Mucosa of rectum (tissue), 2 donors: Measurements from ENCODE around the gene ELK3.
A peak's percentile ranks its signal among the peaks of the same experiment; 100 is the strongest.

ENCODE experiments used
- H3K27ac ChIP-seq, 2 donors: one replicate each; pipeline ENCODE4 v1.7.0; 2013; ENCODE audit warnings: inconsistent platforms in 2 of 2, low read depth in 2 of 2, low read length in 2 of 2
- H3K27me3 ChIP-seq, 2 donors: one replicate each; pipeline ENCODE4 v1.7.0; 2013; ENCODE audit warnings: low read length in 2 of 2; ENCODE audit not compliant: control insufficient read depth in 2 of 2, insufficient read depth in 2 of 2
- H3K36me3 ChIP-seq, 2 donors: one replicate each; pipeline ENCODE4 v1.7.0; 2013; ENCODE audit warnings: low read length in 2 of 2; ENCODE audit not compliant: control insufficient read depth in 2 of 2, insufficient read depth in 2 of 2
- H3K4me1 ChIP-seq, 2 donors: one replicate each; pipeline ENCODE4 v1.7.0; 2013; ENCODE audit warnings: low read length in 2 of 2, mild to moderate bottlenecking in 1 of 2; ENCODE audit not compliant: control insufficient read depth in 2 of 2, insufficient read depth in 2 of 2
- H3K4me3 ChIP-seq, 2 donors: one replicate each; pipeline ENCODE4 v1.7.0; 2013; ENCODE audit warnings: low read length in 2 of 2
- H3K9ac ChIP-seq, 2 donors: one replicate each; pipeline ENCODE4 v1.7.0; 2013; ENCODE audit warnings: low read length in 2 of 2, low read depth in 1 of 2, mild to moderate bottlenecking in 1 of 2
- H3K9me3 ChIP-seq, 2 donors: one replicate each; pipeline ENCODE4 v1.7.0; 2013; ENCODE audit warnings: low read length in 2 of 2; ENCODE audit not compliant: control insufficient read depth in 2 of 2
- donor health status: healthy.
- donor health status: Normal muscosa, but diverticular disease.

ELK3 gene

GRCh38 chr12:96250119-96250685, 56.0 kb downstream of the ELK3 start:
- Histone ChIP-seq H3K4me1 (peaks cover 0 to 6% of the 10 kb centered on the region in 2 donors), H3K9me3 (no peaks in the 10 kb centered on the region), H3K4me3 (no peak overlapping the region), H3K9ac (no peak overlapping the region), H3K36me3 (peaks cover 24 to 26% of the 10 kb centered on the region in 2 donors), H3K27me3 (no peaks in the 10 kb centered on the region), H3K27ac (no peak overlapping the region)

GRCh38 chr12:96255077-96255476, 60.9 kb downstream of the ELK3 start:
- no peak overlapping the region for H3K9ac ChIP-seq
- H3K4me1 ChIP-seq = peaks cover 0 to 6% of the 10 kb centered on the region in 2 donors
- no peak overlapping the region for H3K4me3 ChIP-seq
- H3K9me3 ChIP-seq = no peaks in the 10 kb centered on the region
- H3K27ac ChIP-seq = peak overlapping the region; percentile 39 to 52
- H3K36me3 ChIP-seq = peaks cover 8 to 14% of the 10 kb centered on the region in 2 donors
- H3K27me3 ChIP-seq = no peaks in the 10 kb centered on the region

DNA sequence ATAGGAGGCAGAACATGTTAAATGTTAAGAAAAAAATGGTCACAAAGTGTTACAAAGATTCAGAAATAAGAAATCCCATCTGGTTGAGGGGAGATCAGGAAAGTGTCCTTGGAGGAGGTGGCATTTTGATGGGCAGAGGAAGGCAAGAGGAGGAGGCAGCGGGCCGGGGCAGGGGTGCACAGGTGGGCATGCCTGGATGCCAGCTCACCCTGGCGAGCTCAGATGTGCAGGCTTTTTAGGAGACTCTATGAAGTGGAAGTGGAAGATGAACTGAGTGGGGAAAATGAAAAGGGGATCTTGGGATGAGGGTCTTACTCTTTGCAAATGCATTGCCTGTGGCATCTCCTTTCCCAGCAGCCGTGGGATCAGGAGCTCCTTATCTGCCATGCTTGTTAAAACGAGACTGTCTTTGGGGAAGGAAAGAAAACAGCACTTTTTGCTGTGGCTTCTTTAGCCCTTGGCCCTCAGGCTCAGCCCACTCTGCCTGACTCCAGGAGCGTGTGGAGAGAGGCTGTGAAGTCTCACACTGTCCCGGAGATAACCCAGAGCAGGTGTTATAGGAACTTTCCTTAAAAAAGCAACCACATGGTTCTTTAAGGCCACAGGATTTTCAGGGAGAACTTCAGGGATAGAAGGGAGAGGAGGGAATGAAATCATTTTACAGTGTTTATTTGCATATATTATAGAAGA, 62.6 kb downstream of the ELK3 start:
- H3K4me1 ChIP-seq = peaks cover 0 to 6% of the 10 kb centered on the region in 2 donors
- H3K9me3 ChIP-seq = no peaks in the 10 kb centered on the region
- H3K27ac ChIP-seq = no peak overlapping the region
- no peak overlapping the region for H3K4me3 ChIP-seq
- H3K27me3 ChIP-seq = no peaks in the 10 kb centered on the region
- H3K36me3 ChIP-seq = peaks cover 7 to 9% of the 10 kb centered on the region in 2 donors
- H3K9ac ChIP-seq = no peak overlapping the region

GRCh38 chr12:96257550-96258103, 63.5 kb downstream of the ELK3 start:
- Histone ChIP-seq H3K36me3 (peaks cover 5 to 11% of the 10 kb centered on the region in 2 donors), H3K27ac (peak overlapping the region in 1 of 2 donors; percentile 5), H3K9ac (no peak overlapping the region)

DNA sequence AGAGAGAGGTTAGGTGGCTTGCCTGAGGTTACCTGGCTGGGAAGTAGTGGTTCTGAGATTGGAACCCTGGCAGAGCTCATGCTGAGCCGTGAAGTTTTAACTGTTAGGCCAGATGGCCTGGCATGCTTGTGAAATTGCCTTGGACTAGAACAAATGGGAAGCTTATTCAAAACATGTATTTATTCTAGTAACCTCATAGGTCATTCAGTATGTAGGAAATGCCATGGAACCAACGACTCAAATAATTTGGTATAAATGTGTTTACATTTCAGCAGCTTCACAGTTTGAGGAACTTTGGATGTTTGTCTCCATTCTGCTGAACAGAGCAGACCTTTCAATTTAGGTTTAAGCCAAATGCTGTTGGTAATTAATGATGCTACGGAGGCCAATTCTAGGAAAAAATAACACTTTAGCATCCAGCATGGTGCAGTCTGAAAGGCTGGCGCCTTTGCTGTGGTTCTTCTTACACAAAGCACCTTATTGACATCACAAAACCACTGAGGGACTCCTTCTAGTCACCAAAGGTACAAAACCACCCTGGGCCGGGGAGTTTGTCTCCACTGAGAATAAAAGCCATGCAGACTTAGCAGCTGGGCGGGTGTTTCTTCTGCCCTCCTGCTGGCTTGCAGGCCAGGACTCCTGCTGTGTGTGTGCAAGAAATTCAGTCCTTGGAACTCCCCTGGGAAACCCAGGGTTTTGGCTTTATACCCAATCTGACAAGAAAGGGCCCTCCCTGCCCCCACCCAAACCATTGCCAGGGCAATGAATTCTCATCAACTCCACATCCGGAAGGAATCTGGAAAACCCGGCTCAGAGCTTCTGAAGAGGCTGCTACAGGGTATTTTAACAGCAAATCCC, 64.2 kb downstream of the ELK3 start:
- no peaks in the 10 kb centered on the region for H3K9me3 ChIP-seq
- H3K27me3 ChIP-seq = no peaks in the 10 kb centered on the region
- H3K4me1 ChIP-seq = peaks cover 0 to 6% of the 10 kb centered on the region in 2 donors
- no peak overlapping the region for H3K9ac ChIP-seq
- H3K27ac ChIP-seq = peak overlapping the region; percentile 5 to 9
- no peak overlapping the region for H3K4me3 ChIP-seq
- H3K36me3 ChIP-seq = peaks cover 5 to 11% of the 10 kb centered on the region in 2 donors

More at GRCh38 chr12:96257550-96258103, 63.5 kb downstream of the ELK3 start:
- Histone ChIP-seq H3K4me3 (no peak overlapping the region), H3K4me1 (peaks cover 0 to 6% of the 10 kb centered on the region in 2 donors), H3K27me3 (no peaks in the 10 kb centered on the region), H3K9me3 (no peaks in the 10 kb centered on the region)

GRCh38 chr12:96260231-96260630, 66.1 kb downstream of the ELK3 start:
- Histone ChIP-seq H3K27ac (no peak overlapping the region), H3K4me1 (no peaks in the 10 kb centered on the region), H3K27me3 (no peaks in the 10 kb centered on the region), H3K36me3 (peaks cover 5 to 14% of the 10 kb centered on the region in 2 donors), H3K9me3 (no peaks in the 10 kb centered on the region), H3K4me3 (no peak overlapping the region), H3K9ac (no peak overlapping the region)

DNA sequence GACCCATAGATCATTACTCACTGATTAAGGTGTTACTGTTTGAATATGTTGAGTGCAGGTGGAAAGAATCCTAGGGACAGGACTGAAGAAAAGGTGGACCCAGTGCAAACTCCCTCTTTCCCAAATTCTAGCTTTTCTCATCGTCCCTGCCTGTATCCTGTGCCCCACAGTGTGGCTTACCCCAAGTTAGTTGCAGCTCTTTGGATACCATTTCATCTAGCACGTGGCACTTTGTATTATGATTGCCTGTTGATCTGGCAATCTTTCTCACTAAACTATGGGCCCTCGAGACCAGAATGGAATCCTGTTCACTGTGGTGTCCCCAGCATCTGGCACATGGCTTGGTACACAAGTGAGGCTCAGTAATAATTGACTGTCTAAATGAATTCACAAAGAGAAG, 66.5 kb downstream of the ELK3 start:
- Histone ChIP-seq H3K9me3 (no peaks in the 10 kb centered on the region), H3K36me3 (peaks cover 5 to 14% of the 10 kb centered on the region in 2 donors), H3K9ac (no peak overlapping the region), H3K27me3 (no peaks in the 10 kb centered on the region), H3K4me3 (no peak overlapping the region), H3K27ac (no peak overlapping the region), H3K4me1 (no peaks in the 10 kb centered on the region)

DNA sequence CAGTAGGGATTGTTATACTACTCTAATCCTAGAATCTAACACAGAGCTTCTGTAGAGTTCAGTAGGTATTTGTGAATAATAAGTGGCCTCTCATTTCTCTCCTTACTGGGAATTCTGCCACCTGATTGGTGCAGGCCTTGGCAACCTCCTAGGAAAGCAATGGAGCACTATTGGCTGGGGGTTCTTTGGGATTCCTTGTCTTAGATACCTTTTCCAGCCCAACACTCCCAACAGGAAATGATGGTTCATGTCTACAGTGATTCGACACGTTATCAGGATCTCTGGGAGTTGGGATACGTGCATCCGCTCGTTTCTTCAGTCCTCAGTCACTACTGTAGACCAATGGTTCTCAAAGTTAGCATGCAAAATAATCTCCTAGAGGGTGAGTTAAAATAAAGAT, 67.4 kb downstream of the ELK3 start:
- Histone ChIP-seq H3K36me3 (peaks cover 5 to 14% of the 10 kb centered on the region in 2 donors), H3K4me1 (no peaks in the 10 kb centered on the region), H3K4me3 (no peak overlapping the region)

GRCh38 chr12:96263449-96263902, 69.3 kb downstream of the ELK3 start:
- Histone ChIP-seq H3K4me3 (no peak overlapping the region), H3K27ac (no peak overlapping the region), H3K4me1 (no peaks in the 10 kb centered on the region), H3K27me3 (no peaks in the 10 kb centered on the region), H3K9me3 (no peaks in the 10 kb centered on the region), H3K36me3 (peaks cover 9 to 18% of the 10 kb centered on the region in 2 donors), H3K9ac (no peak overlapping the region)

More for the DNA sequence above, 67.4 kb downstream of the ELK3 start:
- Histone ChIP-seq H3K27me3 (no peaks in the 10 kb centered on the region), H3K9me3 (no peaks in the 10 kb centered on the region), H3K9ac (no peak overlapping the region), H3K27ac (no peak overlapping the region)
